Esophagus squamous epithelium (tissue), 4 donors: Measurements from ENCODE around the gene RAB36.

Experiments
- CTCF ChIP-seq, 6 experiments: fragments of 450-650 bp in 4 of 6; fragments of 200-600 bp in 2 of 6; sonication (generic) in 2 of 6; IDR thresholded peaks; one replicate each; pipeline ENCODE4 v1.5.1; 2016 to 2019; ENCODE audit warnings: antibody characterized with exemption in 6 of 6, mild to moderate bottlenecking in 4 of 6, moderate library complexity in 4 of 6
- POLR2A ChIP-seq, 4 donors: fragments of 450-650 bp; IDR thresholded peaks; one replicate each; pipeline ENCODE4 v1.6.1; 2017; ENCODE audit warnings: antibody characterized with exemption in 4 of 4, mild to moderate bottlenecking in 4 of 4, moderate library complexity in 3 of 4

- no peak for TF ChIP-seq CTCF (IDR thresholded peaks at IDR 0.05)
- TF ChIP-seq POLR2A (IDR thresholded peaks at IDR 0.05) = no peak
Observed at GRCh38 chr22:23206915-23207314, 61.6 kb downstream of the RAB36 start.
